ENCODE data around the gene CELF2. TPM values are rescaled to one million over a fixed set of nuclear protein-coding genes. Genes with fewer than 3 reads are reported as not detected.

Gene CELF2
- total RNA-seq, 3 donors from 2014 or later (not counting 1 experiment from before 2014, with no cell fraction given) = 282 to 298 (median 295) TPM

DNA sequence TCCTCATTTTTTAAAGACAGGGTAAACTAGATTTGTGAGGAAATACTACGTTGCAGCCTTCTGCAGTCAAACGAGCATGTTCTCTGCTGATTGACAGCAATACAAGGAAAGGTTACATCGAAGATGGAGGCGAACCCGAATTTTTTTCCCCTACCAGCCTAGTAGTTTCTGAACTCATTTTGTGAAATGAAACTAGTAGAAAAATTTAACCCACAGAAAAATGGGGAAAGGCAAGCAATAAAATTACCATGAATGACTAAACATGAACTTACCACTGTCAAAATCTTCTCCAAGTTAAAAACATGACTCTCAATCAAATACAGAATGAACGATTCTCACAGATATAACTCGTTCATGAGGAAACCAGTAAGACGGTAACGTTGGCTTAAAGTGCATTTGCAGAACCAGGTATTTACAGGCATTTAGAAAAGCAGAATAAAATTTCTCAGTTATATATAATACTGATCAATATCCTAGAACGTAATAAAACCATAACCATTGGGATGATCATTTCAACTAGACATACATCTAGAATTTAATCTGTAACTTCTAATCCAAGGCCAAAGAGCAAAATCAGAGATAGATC lies 73.9 kb downstream of the CELF2 start:
- DNase-seq (no peak), ATAC-seq (no peak)
- no peaks in the 10 kb centered on the region for H3K4me1 Mint-ChIP-seq
- peaks cover 0 to 3% of the 10 kb centered on the region in 2 donors for H3K27me3 Mint-ChIP-seq (ENCODE audit: low read depth in 2 of 2)
- Histone ChIP-seq H3K4me3 (ENCODE audit: low read length) (no peak overlapping the region), H3K9me3 (ENCODE audit: control insufficient read depth, insufficient read depth, low read length) (no peaks in the 10 kb centered on the region), H3K4me1 (ENCODE audit: control insufficient read depth, insufficient read depth, low read length) (no peaks in the 10 kb centered on the region), H3K36me3 (ENCODE audit: control insufficient read depth, insufficient read depth, low read length) (no peaks in the 10 kb centered on the region), H3K27ac (ENCODE audit: low read length) (no peak overlapping the region), H3K27me3 (ENCODE audit: control insufficient read depth, insufficient read depth, low read length) (no peaks in the 10 kb centered on the region)
- no peak overlapping the region for H3K27ac Mint-ChIP-seq
- TF ChIP-seq, protein P1, sequence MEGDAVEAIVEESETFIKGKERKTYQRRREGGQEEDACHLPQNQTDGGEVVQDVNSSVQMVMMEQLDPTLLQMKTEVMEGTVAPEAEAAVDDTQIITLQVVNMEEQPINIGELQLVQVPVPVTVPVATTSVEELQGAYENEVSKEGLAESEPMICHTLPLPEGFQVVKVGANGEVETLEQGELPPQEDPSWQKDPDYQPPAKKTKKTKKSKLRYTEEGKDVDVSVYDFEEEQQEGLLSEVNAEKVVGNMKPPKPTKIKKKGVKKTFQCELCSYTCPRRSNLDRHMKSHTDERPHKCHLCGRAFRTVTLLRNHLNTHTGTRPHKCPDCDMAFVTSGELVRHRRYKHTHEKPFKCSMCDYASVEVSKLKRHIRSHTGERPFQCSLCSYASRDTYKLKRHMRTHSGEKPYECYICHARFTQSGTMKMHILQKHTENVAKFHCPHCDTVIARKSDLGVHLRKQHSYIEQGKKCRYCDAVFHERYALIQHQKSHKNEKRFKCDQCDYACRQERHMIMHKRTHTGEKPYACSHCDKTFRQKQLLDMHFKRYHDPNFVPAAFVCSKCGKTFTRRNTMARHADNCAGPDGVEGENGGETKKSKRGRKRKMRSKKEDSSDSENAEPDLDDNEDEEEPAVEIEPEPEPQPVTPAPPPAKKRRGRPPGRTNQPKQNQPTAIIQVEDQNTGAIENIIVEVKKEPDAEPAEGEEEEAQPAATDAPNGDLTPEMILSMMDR (IDR thresholded peaks at IDR 0.05) = no peak
- no peaks in the 10 kb centered on the region for H3K9me3 Mint-ChIP-seq
- 78% methylated on average over 6 of the region's 10 CpGs for WGBS (ENCODE audit: insufficient coverage)
- intact Hi-C loops (cut with micrococcal nuclease) = no loop called here
- H3K4me3 Mint-ChIP-seq = no peak overlapping the region
- no peaks in the 10 kb centered on the region for H3K36me3 Mint-ChIP-seq

DNA sequence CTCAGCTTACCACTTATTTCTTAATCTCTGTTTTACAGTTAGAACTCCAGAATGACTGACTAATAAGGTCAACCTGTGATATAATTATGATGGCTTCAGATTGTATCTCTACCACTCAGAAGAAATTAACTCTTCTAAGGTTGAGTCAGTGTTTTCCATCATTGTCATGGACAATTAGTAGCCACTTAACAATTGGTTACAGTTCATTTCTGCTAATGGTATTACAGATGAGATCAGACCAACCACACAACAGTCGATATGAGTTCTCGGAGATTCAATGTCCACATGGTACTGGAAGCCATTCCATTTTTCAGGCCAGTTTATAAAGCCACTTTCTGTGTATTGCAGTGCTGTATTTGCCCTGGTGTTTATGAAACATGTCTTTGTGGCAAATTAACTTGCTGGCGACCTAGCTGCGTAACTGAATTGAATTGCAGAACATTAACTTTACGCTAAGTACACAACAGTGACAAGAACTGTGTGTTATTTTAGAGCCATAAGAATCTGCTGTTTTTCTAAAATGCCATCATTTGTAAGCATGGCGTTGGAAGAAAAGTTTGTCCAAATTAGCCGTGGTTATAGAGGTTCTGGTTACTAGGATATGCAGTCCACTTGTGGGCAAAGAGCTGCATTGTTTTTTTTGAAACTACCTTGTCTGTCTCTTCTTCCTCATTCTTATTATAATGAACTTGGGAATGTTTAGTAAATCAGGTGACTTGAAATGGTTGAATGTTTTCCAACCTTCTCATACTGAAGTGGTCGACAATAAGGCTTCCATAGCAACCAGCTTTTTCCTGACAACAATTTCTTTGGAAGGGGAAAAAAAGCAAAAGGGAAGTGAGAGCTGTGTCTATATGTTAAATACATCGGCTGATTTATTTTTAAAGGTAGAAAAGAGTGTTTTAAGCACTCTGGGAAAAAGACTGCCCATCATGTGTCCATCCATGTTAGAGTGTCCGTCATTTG lies 76.4 kb downstream of the CELF2 start:
- TF ChIP-seq, protein P1 (IDR thresholded peaks at IDR 0.05) = no peak
- H3K9me3 ChIP-seq (ENCODE audit: control insufficient read depth, insufficient read depth, low read length) = no peaks in the 10 kb centered on the region
- no peak overlapping the region for H3K4me3 Mint-ChIP-seq
- no peaks in the 10 kb centered on the region for H3K4me1 Mint-ChIP-seq
- ATAC-seq (no peak), DNase-seq (no peak)
- H3K27me3 ChIP-seq (ENCODE audit: control insufficient read depth, insufficient read depth, low read length) = no peaks in the 10 kb centered on the region
- peaks cover 0 to 3% of the 10 kb centered on the region in 2 donors for H3K27me3 Mint-ChIP-seq (ENCODE audit: low read depth in 2 of 2)
- H3K36me3 Mint-ChIP-seq = no peaks in the 10 kb centered on the region
- H3K4me3 ChIP-seq (ENCODE audit: low read length) = no peak overlapping the region
- H3K9me3 Mint-ChIP-seq = no peaks in the 10 kb centered on the region
- no peak overlapping the region for H3K27ac Mint-ChIP-seq
- 88% methylated on average over 9 of the region's 10 CpGs for WGBS (ENCODE audit: insufficient coverage)
- H3K27ac ChIP-seq (ENCODE audit: low read length) = no peak overlapping the region
- H3K4me1 ChIP-seq (ENCODE audit: control insufficient read depth, insufficient read depth, low read length) = no peaks in the 10 kb centered on the region
- no peaks in the 10 kb centered on the region for H3K36me3 ChIP-seq (ENCODE audit: control insufficient read depth, insufficient read depth, low read length)
- intact Hi-C loops (cut with micrococcal nuclease) = no loop called here

DNA sequence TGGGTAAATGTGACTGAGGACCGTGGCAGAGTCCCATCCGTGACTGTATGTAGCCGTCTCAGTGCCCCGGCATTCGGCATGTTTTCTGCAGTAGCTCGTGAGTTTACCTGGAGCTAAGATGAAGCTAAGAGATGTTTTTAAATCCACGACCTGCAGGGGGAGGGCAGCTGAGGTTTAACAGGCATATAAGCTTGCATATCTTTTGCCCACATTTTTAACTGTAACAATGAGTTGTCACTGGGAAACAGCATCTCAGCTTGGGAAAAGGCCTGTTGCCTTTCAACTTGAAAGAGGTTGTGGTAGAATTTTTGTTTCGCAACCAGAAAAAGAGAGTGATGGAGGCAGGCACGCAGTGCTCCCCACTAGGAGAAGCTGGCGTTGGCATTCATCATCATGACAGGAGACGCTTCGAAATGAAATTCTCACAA lies 77.7 kb downstream of the CELF2 start:
- H3K9me3 Mint-ChIP-seq = no peaks in the 10 kb centered on the region
- H3K36me3 ChIP-seq (ENCODE audit: control insufficient read depth, insufficient read depth, low read length) = no peaks in the 10 kb centered on the region
- H3K27ac ChIP-seq (ENCODE audit: low read length) = no peak overlapping the region
- H3K27me3 ChIP-seq (ENCODE audit: control insufficient read depth, insufficient read depth, low read length) = no peaks in the 10 kb centered on the region
- WGBS (ENCODE audit: insufficient coverage) = 88% methylated on average over 12 of the region's 12 CpGs
- H3K9me3 ChIP-seq (ENCODE audit: control insufficient read depth, insufficient read depth, low read length) = no peaks in the 10 kb centered on the region
- H3K27ac Mint-ChIP-seq = no peak overlapping the region
- H3K4me3 Mint-ChIP-seq = no peak overlapping the region
- DNase-seq = peak in 1 of 2 donors; percentile 22
- no peaks in the 10 kb centered on the region for H3K4me1 ChIP-seq (ENCODE audit: control insufficient read depth, insufficient read depth, low read length)
- H3K4me1 Mint-ChIP-seq = no peaks in the 10 kb centered on the region
- H3K4me3 ChIP-seq (ENCODE audit: low read length) = no peak overlapping the region
- no peak for ATAC-seq
- intact Hi-C loops (cut with micrococcal nuclease) = no loop called here
- no peaks in the 10 kb centered on the region for H3K36me3 Mint-ChIP-seq
- TF ChIP-seq, protein P1 (IDR thresholded peaks at IDR 0.05) = no peak
- peaks cover 0 to 3% of the 10 kb centered on the region in 2 donors for H3K27me3 Mint-ChIP-seq (ENCODE audit: low read depth in 2 of 2)
